HepG2 (cell line): Measurements from ENCODE around the gene CAPN10. TPM values are rescaled to one million over a fixed set of nuclear protein-coding genes. Genes with fewer than 3 reads are reported as not detected.

Source experiments
- FOXA3 ChIP-seq: IDR thresholded peaks from 2 replicates; pipeline ENCODE4 v1.6.1; 2016; ENCODE audit warnings: missing genetic modification reagents, missing compliant biosample characterization
- FOXJ3 ChIP-seq: sonication (generic); formaldehyde crosslinking; IDR thresholded peaks from 2 replicates; pipeline ENCODE4 v1.4.0; 2020; ENCODE audit warnings: missing genetic modification reagents, mild to moderate bottlenecking, borderline replicate concordance
- HOXD1 ChIP-seq: sonication (generic); formaldehyde crosslinking; IDR thresholded peaks from 2 replicates; pipeline ENCODE4 v1.5.0; 2020; ENCODE audit warnings: missing genetic modification reagents
- MTERF4 ChIP-seq: sonication (generic); formaldehyde crosslinking; IDR thresholded peaks from 2 replicates; pipeline ENCODE4 v1.8.0; 2023; ENCODE audit warnings: mild to moderate bottlenecking, missing genetic modification reagents
- NCOA1 ChIP-seq: sonication (generic); formaldehyde crosslinking; IDR thresholded peaks from 2 replicates; pipeline ENCODE4 v1.9.0; 2021; ENCODE audit warnings: missing genetic modification reagents
- NR1H2 ChIP-seq: sonication (generic); formaldehyde crosslinking; IDR thresholded peaks from 2 replicates; pipeline ENCODE4 v1.8.1; 2022; ENCODE audit warnings: low read depth, missing genetic modification reagents, borderline replicate concordance
- PAF1 ChIP-seq: IDR thresholded peaks from 2 replicates; pipeline ENCODE4 v1.6.1; 2016; ENCODE audit warnings: missing genetic modification reagents, missing compliant biosample characterization
- TEAD2 ChIP-seq: sonication (generic); formaldehyde crosslinking; IDR thresholded peaks from 2 replicates; pipeline ENCODE4 v1.9.0; 2021; ENCODE audit warnings: missing genetic modification reagents
- TGIF2 ChIP-seq: IDR thresholded peaks from 2 replicates; pipeline ENCODE4 v1.6.1; 2016; ENCODE audit warnings: control low read depth, missing compliant biosample characterization
- ZBTB1 ChIP-seq: sonication (generic); formaldehyde crosslinking; IDR thresholded peaks from 2 replicates; pipeline ENCODE4 v1.4.0; 2020; ENCODE audit warnings: missing genetic modification reagents, borderline replicate concordance
- ZC3H13 ChIP-seq: sonication (generic); formaldehyde crosslinking; IDR thresholded peaks from 2 replicates; pipeline ENCODE4 v1.8.1; 2023; ENCODE audit warnings: mild to moderate bottlenecking, missing genetic modification reagents, moderate library complexity
- ZMYM3 ChIP-seq: sonication (generic); formaldehyde crosslinking; IDR thresholded peaks from 2 replicates; pipeline ENCODE4 v1.5.1; 2020; ENCODE audit warnings: mild to moderate bottlenecking, missing genetic modification reagents
- ZNF431 ChIP-seq: sonication (generic); formaldehyde crosslinking; IDR thresholded peaks from 2 replicates; pipeline ENCODE4 v1.9.0; 2022; ENCODE audit warnings: missing genetic modification reagents, low read depth, mild to moderate bottlenecking, borderline replicate concordance
- ZNF607 ChIP-seq: sonication (generic); formaldehyde crosslinking; IDR thresholded peaks from 2 replicates; pipeline ENCODE4 v1.5.1; 2020; ENCODE audit warnings: missing genetic modification reagents, mild to moderate bottlenecking, borderline replicate concordance
- polyA plus RNA-seq, 8 experiments: library from polyadenylated mRNA; depleted of rRNA in 3 of 8; stranded (reverse) in 7 of 8; unstranded in 1 of 8; fragments of >200 nt; fragmentation: Illumina TruSeq in 4 of 8; extraction: Trizol in 4 of 8; gene quantifications; 2 replicates each; pipeline versions ENCODE4 v1.2.1 to v1.2.3, GENCODE V29; 2011 to 2016; ENCODE audit warnings: low read depth in 4 of 8, missing spikeins in 1 of 8, mixed read lengths in 1 of 8; ENCODE audit not compliant: insufficient read depth in 1 of 8
- total RNA-seq, 5 experiments: library from RNA; depleted of rRNA; stranded (reverse); fragments of >200 nt; fragmentation: Illumina TruSeq; extraction: Trizol; gene quantifications; 2 replicates each; pipeline ENCODE4 v1.2.3, GENCODE V29; 2016; ENCODE audit warnings: low read depth in 1 of 5
- TF ChIP-seq, protein P1 (sequence below): sonication (generic); formaldehyde crosslinking; IDR thresholded peaks from 2 replicates; pipeline ENCODE4 v1.4.0; 2020; ENCODE audit warnings: missing genetic modification reagents
- TF ChIP-seq, protein P2 (sequence below): fragments of 450-650 bp; IDR thresholded peaks from 2 replicates; pipeline ENCODE4 v1.6.1; 2017; ENCODE audit warnings: mild to moderate bottlenecking
- TF ChIP-seq, protein P3 (sequence below): sonication (generic); formaldehyde crosslinking; IDR thresholded peaks from 2 replicates; pipeline ENCODE4 v1.8.0; 2022; ENCODE audit warnings: missing genetic modification reagents, mild to moderate bottlenecking, borderline replicate concordance
- TF ChIP-seq, protein P4 (sequence below): sonication (generic); formaldehyde crosslinking; IDR thresholded peaks from 2 replicates; pipeline ENCODE4 v1.8.1; 2023; ENCODE audit warnings: mild to moderate bottlenecking, moderate library complexity, missing genetic modification reagents

CAPN10 gene
- total and polyA plus RNA-seq, 2 of the 13 experiments (the other 11 are each of a cell fraction or from before 2014, with no cell fraction given) = 27.6 to 32.4 TPM

GRCh38 chr2:240566203-240567136 is 20.1 kb upstream of the CAPN10 start (continued):
- 0 out of 2 replicates have a peak, but pooled peaks have one; percentile 20 for TF ChIP-seq ZMYM3 (CRISPR knock-in tag)
- no peak for TF ChIP-seq TEAD2 (CRISPR knock-in tag)
- TF ChIP-seq NR1H2 (CRISPR knock-in tag) = no peak
- TF ChIP-seq ZNF607 (CRISPR knock-in tag) = peak; percentile 85
- TF ChIP-seq, protein P1, sequence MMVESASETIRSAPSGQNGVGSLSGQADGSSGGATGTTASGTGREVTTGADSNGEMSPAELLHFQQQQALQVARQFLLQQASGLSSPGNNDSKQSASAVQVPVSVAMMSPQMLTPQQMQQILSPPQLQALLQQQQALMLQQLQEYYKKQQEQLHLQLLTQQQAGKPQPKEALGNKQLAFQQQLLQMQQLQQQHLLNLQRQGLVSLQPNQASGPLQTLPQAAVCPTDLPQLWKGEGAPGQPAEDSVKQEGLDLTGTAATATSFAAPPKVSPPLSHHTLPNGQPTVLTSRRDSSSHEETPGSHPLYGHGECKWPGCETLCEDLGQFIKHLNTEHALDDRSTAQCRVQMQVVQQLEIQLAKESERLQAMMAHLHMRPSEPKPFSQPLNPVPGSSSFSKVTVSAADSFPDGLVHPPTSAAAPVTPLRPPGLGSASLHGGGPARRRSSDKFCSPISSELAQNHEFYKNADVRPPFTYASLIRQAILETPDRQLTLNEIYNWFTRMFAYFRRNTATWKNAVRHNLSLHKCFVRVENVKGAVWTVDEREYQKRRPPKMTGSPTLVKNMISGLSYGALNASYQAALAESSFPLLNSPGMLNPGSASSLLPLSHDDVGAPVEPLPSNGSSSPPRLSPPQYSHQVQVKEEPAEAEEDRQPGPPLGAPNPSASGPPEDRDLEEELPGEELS (CRISPR knock-in tag) = peak; percentile 41; the same call in 1 of the 2 replicates
- TF ChIP-seq NCOA1 (CRISPR knock-in tag) = peak; percentile 68; the same call in 1 of the 2 replicates
- TF ChIP-seq HOXD1 = no peak
- TF ChIP-seq ZNF431 = peak; percentile 85; the same call in 1 of the 2 replicates
- 0 out of 2 replicates have a peak, but pooled peaks have one; percentile 28 for TF ChIP-seq ZBTB1 (CRISPR knock-in tag)
- TF ChIP-seq FOXA3 = 0 out of 2 replicates have a peak, but pooled peaks have one; percentile 12
- TF ChIP-seq ZC3H13 (CRISPR knock-in tag) = peak; percentile 78
- TF ChIP-seq, protein P2, sequence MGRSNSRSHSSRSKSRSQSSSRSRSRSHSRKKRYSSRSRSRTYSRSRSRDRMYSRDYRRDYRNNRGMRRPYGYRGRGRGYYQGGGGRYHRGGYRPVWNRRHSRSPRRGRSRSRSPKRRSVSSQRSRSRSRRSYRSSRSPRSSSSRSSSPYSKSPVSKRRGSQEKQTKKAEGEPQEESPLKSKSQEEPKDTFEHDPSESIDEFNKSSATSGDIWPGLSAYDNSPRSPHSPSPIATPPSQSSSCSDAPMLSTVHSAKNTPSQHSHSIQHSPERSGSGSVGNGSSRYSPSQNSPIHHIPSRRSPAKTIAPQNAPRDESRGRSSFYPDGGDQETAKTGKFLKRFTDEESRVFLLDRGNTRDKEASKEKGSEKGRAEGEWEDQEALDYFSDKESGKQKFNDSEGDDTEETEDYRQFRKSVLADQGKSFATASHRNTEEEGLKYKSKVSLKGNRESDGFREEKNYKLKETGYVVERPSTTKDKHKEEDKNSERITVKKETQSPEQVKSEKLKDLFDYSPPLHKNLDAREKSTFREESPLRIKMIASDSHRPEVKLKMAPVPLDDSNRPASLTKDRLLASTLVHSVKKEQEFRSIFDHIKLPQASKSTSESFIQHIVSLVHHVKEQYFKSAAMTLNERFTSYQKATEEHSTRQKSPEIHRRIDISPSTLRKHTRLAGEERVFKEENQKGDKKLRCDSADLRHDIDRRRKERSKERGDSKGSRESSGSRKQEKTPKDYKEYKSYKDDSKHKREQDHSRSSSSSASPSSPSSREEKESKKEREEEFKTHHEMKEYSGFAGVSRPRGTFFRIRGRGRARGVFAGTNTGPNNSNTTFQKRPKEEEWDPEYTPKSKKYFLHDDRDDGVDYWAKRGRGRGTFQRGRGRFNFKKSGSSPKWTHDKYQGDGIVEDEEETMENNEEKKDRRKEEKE = no peak
- TF ChIP-seq FOXJ3 = no peak
- TF ChIP-seq TGIF2 = peak; percentile 74; the same call in 1 of the 2 replicates
- 0 out of 2 replicates have a peak, but pooled peaks have one; percentile 68 for TF ChIP-seq MTERF4 (CRISPR knock-in tag)
- TF ChIP-seq, protein P3, sequence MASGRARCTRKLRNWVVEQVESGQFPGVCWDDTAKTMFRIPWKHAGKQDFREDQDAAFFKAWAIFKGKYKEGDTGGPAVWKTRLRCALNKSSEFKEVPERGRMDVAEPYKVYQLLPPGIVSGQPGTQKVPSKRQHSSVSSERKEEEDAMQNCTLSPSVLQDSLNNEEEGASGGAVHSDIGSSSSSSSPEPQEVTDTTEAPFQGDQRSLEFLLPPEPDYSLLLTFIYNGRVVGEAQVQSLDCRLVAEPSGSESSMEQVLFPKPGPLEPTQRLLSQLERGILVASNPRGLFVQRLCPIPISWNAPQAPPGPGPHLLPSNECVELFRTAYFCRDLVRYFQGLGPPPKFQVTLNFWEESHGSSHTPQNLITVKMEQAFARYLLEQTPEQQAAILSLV = no peak
- TF ChIP-seq, protein P4, sequence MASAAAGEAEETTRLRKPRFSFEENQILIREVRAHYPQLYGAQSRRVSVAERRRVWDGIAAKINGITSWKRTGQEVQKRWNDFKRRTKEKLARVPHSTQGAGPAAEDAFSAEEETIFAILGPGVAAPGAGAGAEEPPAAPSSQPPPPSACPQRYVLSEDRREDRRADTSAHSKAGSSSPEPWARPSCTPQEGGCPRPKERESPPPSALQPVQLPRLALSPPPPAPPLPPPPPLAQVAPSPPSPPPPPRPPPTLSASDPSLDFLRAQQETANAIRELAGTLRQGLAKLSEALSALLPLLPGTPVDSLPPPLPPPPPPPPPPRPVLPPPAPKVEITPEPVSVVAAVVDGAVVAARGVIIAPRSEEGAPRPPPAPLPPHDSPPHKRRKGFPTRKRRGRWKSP (CRISPR knock-in tag) = peak; percentile 24; the same call in 1 of the 2 replicates
- 0 out of 2 replicates have a peak, but pooled peaks have one; percentile 51 for TF ChIP-seq PAF1 (CRISPR knock-in tag)
